ENCODE data around the gene DUT. TPM values are rescaled to one million over a fixed set of nuclear protein-coding genes. Genes with fewer than 3 reads are reported as not detected.

DUT gene
- total and polyA plus RNA-seq, 12 donors, result 43.9 to 141 (median 92.5) TPM

DNA sequence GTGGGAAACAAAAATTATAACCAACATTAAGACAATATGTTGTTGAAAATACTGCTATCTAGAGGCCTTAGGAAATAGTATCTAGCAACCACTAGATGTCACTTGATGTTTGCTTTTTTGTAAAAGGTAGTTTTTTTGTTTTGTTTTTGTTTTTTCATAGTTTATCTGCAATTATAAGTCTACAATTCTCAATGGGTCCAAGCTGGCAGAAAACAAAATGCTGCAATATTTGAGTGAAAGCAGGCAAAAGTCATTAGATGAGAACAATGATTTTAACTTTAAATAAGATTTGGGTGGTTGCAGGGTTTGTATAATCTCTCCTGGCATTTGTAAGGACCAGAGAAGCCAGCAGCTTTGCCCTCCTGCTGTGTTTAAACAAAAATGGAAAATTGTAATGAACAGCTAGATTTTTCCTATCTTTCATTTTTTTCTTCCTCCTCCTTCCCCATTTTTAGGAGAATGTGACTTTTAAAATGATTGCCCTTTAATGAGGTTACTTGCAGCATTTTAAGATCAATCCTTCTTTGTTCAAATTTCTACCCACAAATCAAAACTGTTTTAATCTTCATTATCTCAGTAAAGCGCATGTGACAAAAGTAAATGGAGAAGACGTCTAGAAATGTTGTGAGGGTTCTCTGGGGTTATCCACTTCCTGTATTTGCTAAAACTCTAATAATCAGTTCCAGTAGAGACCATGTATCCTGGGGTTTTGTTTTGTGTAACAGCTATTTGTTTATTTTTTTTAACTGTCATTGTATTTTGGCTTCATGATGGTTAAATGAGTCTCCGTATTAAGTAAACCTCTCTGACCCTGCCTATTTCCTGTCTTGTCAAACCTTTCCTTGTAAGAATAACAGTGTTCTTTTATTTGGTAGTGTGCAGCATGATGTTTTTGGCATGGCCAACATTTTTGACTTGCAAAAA is 27.3 kb downstream of the DUT start:
- 9 to 12% (median 9%) methylated on average over 3 of the region's 3 CpGs for WGBS, 4 donors
- H3K9me3 ChIP-seq (replicated peaks in 1 of 3), result no peaks in the 10 kb centered on the region
- DNase-seq, result no peak
- peak overlapping the region in 1 of 5 donors; percentile 7 for H3K27ac ChIP-seq
- TF ChIP-seq, protein P1, sequence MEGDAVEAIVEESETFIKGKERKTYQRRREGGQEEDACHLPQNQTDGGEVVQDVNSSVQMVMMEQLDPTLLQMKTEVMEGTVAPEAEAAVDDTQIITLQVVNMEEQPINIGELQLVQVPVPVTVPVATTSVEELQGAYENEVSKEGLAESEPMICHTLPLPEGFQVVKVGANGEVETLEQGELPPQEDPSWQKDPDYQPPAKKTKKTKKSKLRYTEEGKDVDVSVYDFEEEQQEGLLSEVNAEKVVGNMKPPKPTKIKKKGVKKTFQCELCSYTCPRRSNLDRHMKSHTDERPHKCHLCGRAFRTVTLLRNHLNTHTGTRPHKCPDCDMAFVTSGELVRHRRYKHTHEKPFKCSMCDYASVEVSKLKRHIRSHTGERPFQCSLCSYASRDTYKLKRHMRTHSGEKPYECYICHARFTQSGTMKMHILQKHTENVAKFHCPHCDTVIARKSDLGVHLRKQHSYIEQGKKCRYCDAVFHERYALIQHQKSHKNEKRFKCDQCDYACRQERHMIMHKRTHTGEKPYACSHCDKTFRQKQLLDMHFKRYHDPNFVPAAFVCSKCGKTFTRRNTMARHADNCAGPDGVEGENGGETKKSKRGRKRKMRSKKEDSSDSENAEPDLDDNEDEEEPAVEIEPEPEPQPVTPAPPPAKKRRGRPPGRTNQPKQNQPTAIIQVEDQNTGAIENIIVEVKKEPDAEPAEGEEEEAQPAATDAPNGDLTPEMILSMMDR (IDR thresholded peaks at IDR 0.05), result peak; percentile 41 to 74 (median 62)
- no peak for TF ChIP-seq POLR2A (IDR thresholded peaks at IDR 0.05)
- no peaks in the 10 kb centered on the region for H3K27me3 ChIP-seq
- H3K4me1 ChIP-seq (replicated peaks in 1 of 2), result peaks cover 0 to 13% of the 10 kb centered on the region in 2 donors
- H3K36me3 ChIP-seq (replicated peaks in 1 of 2), result no peaks in the 10 kb centered on the region
- H3K4me3 ChIP-seq, result no peak overlapping the region
- intact Hi-C loops (cut with DNase I), result loop anchor here (10.0 kb wide), 2 partner anchors 76 to 446 kb away; no protein-coding TSS in a partner anchor

DNA sequence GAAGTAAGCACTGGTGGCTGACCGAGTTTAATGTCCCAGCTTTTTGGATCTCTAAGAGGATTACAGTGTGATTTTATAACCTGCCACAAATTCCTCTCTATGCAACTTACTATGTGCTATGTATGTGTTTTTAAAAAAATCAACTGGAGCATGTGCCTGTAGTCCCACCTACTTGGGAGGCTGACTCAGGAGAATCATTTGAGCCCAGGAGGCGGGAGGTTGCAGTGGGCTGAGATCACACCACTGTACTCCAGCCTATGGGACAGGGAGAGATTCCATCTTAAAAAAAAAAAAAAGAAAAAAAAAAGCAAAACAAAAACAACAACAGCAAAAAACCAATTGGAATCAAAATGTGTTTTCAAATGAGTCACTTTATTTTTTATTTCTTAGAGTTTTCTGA is 29.6 kb downstream of the DUT start:
- Histone ChIP-seq H3K36me3 (replicated peaks in 1 of 2) (no peaks in the 10 kb centered on the region), H3K27ac (no peak overlapping the region), H3K4me3 (no peak overlapping the region), H3K27me3 (no peaks in the 10 kb centered on the region), H3K4me1 (replicated peaks in 1 of 2) (peaks cover 0 to 13% of the 10 kb centered on the region in 2 donors), H3K9me3 (replicated peaks in 1 of 3) (no peaks in the 10 kb centered on the region)
- intact Hi-C loops (cut with DNase I), result no loop called here
- WGBS, 4 donors, result 88 to 95% (median 90%) methylated on average over 2 of the region's 2 CpGs
- peak in 1 of 7 donors; percentile 5 for DNase-seq
- TF ChIP-seq, protein P1 (IDR thresholded peaks at IDR 0.05), result no peak
- TF ChIP-seq POLR2A (IDR thresholded peaks at IDR 0.05), result no peak

DNA sequence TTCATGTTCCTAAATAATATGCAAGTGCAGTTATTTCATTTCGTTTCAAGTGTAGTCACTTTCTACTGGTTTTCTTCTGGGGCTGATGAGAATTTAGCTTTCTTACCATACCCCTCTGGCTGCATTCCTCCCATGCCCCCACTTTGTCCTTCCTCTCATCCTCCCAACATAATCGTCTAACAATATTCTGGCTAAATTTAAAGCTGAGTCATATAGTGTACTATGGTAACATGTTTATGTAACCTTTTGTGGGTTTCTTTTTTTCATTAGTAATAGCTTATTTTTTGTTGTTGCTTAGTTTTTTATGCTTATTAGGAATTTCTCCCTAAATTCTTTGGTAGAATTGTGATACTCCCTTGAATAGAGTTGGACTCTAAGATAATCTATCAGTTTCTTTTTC is 30.5 kb downstream of the DUT start:
- no peaks in the 10 kb centered on the region for H3K9me3 ChIP-seq (replicated peaks in 1 of 3)
- no peak for DNase-seq
- peaks cover 0 to 13% of the 10 kb centered on the region in 2 donors for H3K4me1 ChIP-seq (replicated peaks in 1 of 2)
- H3K36me3 ChIP-seq (replicated peaks in 1 of 2), result no peaks in the 10 kb centered on the region
- WGBS, 4 donors, result 71 to 86% (median 76%) methylated on average over 2 of the region's 2 CpGs
- TF ChIP-seq, protein P1 (IDR thresholded peaks at IDR 0.05), result no peak
- TF ChIP-seq POLR2A (IDR thresholded peaks at IDR 0.05), result no peak
- no peak overlapping the region for H3K4me3 ChIP-seq
- no peak overlapping the region for H3K27ac ChIP-seq
- no peaks in the 10 kb centered on the region for H3K27me3 ChIP-seq
- intact Hi-C loops (cut with DNase I), result no loop called here

- TF ChIP-seq POLR2A (IDR thresholded peaks at IDR 0.05), result no peak
- TF ChIP-seq, protein P1 (IDR thresholded peaks at IDR 0.05), result no peak
- Histone ChIP-seq H3K27ac (no peak overlapping the region), H3K36me3 (replicated peaks in 1 of 2) (no peaks in the 10 kb centered on the region), H3K4me1 (replicated peaks in 1 of 2) (peaks cover 0 to 7% of the 10 kb centered on the region in 2 donors), H3K9me3 (replicated peaks in 1 of 3) (no peaks in the 10 kb centered on the region), H3K4me3 (no peak overlapping the region), H3K27me3 (no peaks in the 10 kb centered on the region)
- DNase-seq, result no peak
- intact Hi-C loops (cut with DNase I), result no loop called here
- 59 to 70% (median 64%) methylated on average over 5 of the region's 5 CpGs for WGBS, 4 donors
These were observed 32.2 kb downstream of the DUT start for GRCh38 chr15:48363474-48363873.

All from adrenal gland (tissue), 12 donors.